Stimulated activated CD4-positive, alpha-beta T cell treated with anti-CD3 and anti-CD28 coated beads, Interleukin-4, amount 100 ng/mL, for 1 hour (primary cell): ENCODE data around the gene KIF13A.
"Not testable (repeated sequence)": the region's sequence is repeated elsewhere in the genome, so short reads cannot be mapped to it uniquely, and the experiment has no call there.

Experiments
- DNase-seq: peaks from one replicate; pipeline ENCODE4 v3.0.0-alpha.2; 2020

The KIF13A gene

GRCh38 chr6:17894905-17895304, 92.5 kb downstream of the KIF13A start:
- no peak for DNase-seq

- no peak for DNase-seq
These were observed 93.2 kb downstream of the KIF13A start for GRCh38 chr6:17894191-17894590.

GRCh38 chr6:17892097-17892686, 95.2 kb downstream of the KIF13A start:
- no peak for DNase-seq

- no peak for DNase-seq
These were observed 97.1 kb downstream of the KIF13A start for GRCh38 chr6:17890309-17890708.

GRCh38 chr6:17889777-17890176, 97.7 kb downstream of the KIF13A start:
- DNase-seq = not testable (repeated sequence)

GRCh38 chr6:17886891-17887290, 100.5 kb downstream of the KIF13A start:
- no peak for DNase-seq

- no peak for DNase-seq
These were observed 101.4 kb downstream of the KIF13A start for GRCh38 chr6:17885889-17886576.

GRCh38 chr6:17884498-17885478, 102.6 kb downstream of the KIF13A start:
- no peak for DNase-seq

DNA sequence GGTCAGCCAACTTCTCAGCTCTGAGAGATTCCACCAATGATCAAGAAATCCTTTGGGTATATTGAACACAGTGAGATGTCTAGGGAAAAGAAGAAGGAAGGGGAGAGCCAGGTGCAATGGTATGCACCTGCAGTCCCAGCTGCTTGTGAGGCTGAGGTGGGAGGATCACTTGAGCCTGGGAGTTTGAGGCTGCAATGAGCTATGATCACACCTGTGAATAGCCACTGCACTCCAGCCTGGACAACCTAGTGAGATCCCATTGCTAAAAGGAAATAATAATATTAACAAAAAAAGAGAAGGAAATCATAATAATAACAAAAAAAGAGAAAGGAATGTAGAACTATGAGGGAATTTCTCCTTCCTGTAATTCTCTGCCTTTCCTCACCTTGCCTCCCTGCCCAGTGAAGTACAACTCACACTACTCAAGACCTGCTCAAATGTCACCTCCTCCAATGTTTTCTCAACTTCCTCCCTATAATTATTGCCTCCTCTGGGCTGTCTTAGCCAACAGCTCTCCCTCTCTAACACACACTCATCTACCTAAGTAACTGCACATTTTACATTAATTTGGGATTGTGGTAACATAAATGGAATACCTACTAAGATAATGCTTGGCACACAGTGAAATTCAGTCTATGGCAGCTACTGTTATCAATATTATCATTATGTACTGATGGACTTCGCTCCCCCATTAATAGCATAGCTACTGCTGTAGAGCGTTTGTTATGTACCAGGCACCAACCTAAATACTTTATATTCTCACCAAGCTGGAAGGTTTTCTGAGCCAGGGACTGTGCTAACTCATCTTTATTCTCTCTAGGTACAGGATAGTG, 103.6 kb downstream of the KIF13A start:
- no peak for DNase-seq

DNA sequence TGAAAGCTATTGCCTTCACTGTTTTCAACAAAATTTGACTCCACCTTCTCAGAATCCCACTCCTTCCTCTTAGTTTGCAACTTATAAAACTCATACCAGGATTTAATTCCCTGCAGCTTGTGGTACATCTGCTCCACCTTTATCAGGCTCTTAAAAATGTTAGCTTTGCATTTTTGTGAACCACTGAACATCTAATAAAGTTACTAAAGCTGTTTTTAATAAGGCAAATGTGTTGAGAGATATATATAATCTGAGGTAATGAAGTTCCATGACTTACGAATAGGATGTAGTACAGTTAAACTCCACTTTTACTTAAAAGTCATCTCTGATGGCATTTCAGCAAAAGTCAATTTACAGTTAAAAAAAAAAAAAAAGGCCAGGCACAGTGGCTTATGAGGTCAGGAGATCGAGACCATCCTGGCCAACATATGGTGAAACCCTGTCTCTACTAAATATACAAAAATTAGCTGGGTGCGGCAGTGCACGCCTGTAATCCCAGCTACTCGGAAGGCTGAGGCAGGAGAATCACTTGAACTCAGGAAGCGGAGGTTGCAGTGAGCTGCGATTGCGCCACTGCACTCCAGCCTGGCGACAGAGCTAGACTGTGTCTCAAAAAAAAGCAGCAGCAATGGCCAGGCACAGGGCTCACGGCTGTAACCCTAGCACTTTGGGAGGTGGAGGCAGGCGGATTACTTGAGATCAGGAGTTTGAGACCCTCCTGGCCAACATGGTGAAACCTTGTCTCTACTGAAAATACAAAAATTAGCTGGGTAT, 106.2 kb downstream of the KIF13A start:
- no peak for DNase-seq

DNA sequence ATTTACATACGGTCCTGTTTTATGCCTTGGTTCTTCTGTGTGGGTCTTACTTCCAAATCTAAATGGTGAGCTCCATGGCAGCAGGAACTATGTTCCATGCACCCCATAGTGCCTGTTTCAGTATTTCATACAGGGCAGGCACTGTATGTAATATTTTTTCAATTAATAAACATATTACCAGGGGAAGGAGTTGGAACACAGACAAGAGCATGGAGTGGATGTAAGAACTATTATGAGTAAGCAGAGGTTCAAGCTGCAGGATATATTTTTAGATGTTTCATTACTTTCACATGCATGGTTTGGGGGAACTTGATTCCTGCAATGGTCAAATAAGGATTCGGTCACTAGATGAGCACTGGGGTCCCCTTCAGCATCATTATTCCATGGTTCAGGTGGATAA, 108.3 kb downstream of the KIF13A start:
- no peak for DNase-seq

- DNase-seq = no peak
These were observed 108.7 kb downstream of the KIF13A start for GRCh38 chr6:17878734-17879133.

- DNase-seq = no peak
These were observed 109.5 kb downstream of the KIF13A start for GRCh38 chr6:17877895-17878440.

DNA sequence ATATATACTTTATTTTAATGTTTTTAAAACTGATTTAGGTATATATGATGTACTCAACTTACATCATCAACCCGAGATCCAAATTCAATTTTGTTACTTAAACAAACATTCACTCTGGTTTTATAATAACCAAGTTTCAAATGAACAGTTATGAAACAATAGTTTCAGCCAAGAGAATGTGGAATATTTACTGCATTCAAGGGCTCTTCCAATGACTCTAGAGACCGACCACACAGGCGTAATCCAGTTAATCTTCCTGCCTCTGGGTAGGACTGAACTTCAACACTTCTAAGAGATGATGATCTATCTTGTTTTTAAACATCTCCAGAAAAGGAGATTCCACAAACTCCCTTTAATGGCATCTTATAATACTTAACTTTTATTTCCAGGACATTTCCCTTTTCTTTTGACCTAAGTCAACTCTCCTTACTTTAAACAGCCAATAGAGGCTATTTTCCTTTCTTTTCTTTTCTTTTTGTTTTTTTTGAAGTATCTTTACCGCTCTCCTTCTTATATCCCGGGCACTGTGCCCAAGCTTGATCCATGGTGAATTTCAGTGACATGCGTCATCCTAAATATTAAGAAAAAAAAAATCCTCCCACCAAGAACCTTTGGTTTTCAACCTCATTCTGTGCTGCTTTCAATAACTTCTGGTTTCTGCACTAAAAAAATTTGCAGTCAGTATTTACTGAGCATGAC, 110.1 kb downstream of the KIF13A start:
- DNase-seq = no peak

GRCh38 chr6:17874753-17875152, 112.7 kb downstream of the KIF13A start:
- DNase-seq = no peak

- no peak for DNase-seq
These were observed 114.5 kb downstream of the KIF13A start for GRCh38 chr6:17872908-17873307.

DNA sequence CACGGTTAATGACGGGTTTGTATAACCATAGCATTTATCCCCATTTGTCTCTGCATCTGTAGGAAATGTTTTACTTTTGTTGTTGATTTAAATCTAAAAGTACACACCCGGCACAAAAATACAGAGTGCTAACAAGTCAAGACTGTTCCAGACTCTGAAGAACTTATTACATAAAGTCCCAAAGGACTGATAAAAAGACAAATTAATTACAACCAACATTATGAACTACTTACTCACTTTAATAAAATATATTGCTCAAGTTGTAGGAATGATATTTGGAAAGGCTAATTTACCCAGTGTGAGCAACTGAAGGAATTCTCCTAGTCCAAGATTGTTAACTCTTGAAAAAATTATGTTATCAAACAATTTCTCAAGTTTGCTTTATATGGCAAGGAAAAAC, 115.6 kb downstream of the KIF13A start:
- DNase-seq = no peak

DNA sequence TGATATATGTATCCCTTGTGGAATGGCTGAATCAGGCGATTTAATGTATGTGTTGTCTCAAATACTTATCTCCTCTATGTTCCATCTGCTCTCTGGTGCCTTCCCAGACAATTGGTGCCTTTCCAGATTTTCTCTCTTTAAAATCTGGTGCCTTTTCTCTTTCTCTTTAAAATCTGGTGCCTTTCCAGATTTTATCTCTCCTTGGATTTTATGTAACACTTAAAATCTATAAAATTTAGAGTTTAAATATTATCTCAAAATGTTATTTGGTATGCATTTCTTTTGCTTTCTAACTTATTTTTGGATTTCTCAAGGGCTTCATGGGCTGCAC, 116.3 kb downstream of the KIF13A start:
- no peak for DNase-seq

GRCh38 chr6:17870300-17871188, 116.9 kb downstream of the KIF13A start:
- DNase-seq = no peak

- DNase-seq = no peak
These were observed 117.7 kb downstream of the KIF13A start for GRCh38 chr6:17869753-17870050.
